ENCODE results near the gene PIP4P1. TPM values are rescaled to one million over a fixed set of nuclear protein-coding genes. Genes with fewer than 3 reads are reported as not detected.

The PIP4P1 gene
- total and polyA plus RNA-seq, 2 of the 8 experiments (the other 6 are each of a cell fraction or from before 2014, with no cell fraction given), result 29.5 to 60.0 TPM

- TF ChIP-seq SIN3A (conservative IDR thresholded peaks at IDR 0.05 in 1 of 2, IDR thresholded peaks at IDR 0.05 in 1 of 2; ENCODE audit: low read depth in 1 of 2, low read length in 2 of 2) (no peak), NANOG (IDR thresholded peaks at IDR 0.05; ENCODE audit: insufficient read depth, low read depth, low read length, poor library complexity, severe bottlenecking) (no peak), CTCF (IDR thresholded peaks at IDR 0.05; ENCODE audit: control extremely low read depth in 1 of 3, insufficient read depth in 1 of 3, low read depth in 1 of 3, low read length in 3 of 3) (no peak), MAFK (IDR thresholded peaks at IDR 0.05; ENCODE audit: low read depth, low read length) (no peak)
Measured at GRCh38 chr14:20417250-20418186, 43.7 kb downstream of the PIP4P1 start (continued).
